ENCODE results near the gene RANGAP1.

RANGAP1 gene

DNA sequence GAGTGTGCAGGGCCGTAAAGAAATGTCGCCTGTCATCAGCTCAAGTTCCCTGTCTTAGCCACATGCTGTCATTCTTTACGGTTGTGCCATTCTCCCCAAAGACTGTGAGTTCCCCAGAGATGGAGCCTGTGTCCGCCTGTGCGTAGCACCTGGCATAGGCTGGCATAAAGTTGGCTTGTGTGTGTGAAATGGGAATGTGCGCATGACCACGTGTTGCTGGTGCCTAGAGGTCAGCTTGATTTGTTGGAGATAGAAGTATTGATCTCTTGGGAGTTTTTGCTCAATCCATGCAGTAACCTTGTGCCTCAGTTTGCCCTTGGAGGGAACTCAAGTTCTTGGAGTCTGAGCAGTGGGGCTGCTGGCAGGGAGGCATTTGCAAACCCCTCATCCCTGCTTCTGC, 54.6 kb downstream of the RANGAP1 start:
- no peak for DNase-seq

DNA sequence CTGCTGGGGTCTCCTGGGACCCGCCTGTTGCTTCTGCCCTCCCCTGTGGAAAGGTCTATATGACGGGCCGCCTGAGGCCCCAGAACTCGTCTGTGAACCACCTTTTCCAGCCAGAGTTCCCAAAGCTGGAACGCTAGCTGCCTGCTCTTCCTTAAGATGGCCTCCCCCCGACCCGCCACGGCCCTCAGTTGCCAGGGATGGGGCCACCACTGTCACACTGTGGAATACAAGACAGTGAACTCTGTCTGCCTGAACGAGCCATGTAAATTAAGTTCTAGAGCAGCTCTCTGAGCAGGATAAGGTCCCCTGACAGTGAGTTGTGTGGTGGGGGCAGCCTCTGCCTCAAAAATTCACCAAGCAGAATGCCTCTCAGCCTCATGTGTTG, 55.6 kb downstream of the RANGAP1 start:
- DNase-seq = no peak

DNA sequence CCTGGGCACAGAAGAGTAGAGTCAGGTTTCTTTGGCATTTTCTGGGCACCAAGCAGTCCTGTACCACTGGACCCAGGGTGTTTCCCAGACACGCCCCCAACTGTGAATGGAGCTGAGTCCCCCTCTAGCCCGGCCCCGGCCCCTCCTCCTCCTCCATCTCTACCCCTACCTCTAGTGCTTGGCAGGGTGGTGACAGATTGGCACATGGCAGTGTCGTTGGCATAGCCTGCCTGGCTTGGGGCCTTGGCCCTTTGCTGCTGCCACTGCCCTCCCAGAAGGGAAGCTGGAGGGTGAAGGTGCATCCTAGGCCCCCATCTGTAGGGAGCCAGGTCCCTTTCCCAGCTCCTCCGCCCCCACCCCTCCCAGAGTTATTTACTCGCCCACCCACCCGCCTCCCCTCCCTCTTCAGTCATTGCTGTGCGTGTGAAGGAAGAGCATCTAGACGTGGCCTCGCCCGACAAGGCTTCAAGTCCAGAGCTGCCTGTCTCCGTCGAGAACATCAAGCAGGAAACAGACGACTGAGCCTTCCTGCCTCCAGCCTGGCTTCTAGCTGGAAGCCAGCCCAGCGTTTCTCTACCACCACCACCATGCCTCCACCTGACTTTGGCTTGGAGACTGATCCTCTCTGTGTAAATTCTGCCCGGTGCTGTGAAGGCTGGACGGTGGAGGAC, 56.1 kb downstream of the RANGAP1 start:
- DNase-seq = no peak

DNA sequence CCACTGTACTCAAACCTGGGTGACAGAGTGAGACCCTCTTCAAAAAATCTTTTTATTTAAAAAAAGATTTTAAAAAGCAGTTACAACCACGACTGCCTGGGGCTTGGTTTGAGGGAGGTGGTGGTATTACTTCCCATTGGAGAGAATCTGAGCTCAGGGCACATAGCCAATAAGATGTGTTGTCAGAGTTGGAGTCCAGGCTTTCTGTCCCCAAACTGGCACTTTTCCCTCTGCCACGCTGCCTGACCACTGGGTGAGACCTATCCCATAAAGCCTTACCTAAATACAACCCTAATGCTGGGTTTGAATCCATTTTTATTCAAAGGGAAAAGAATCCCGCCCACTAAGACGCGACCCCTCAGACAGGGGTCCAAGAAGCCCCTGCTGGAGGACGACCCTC, 56.8 kb downstream of the RANGAP1 start:
- no peak for DNase-seq

DNA sequence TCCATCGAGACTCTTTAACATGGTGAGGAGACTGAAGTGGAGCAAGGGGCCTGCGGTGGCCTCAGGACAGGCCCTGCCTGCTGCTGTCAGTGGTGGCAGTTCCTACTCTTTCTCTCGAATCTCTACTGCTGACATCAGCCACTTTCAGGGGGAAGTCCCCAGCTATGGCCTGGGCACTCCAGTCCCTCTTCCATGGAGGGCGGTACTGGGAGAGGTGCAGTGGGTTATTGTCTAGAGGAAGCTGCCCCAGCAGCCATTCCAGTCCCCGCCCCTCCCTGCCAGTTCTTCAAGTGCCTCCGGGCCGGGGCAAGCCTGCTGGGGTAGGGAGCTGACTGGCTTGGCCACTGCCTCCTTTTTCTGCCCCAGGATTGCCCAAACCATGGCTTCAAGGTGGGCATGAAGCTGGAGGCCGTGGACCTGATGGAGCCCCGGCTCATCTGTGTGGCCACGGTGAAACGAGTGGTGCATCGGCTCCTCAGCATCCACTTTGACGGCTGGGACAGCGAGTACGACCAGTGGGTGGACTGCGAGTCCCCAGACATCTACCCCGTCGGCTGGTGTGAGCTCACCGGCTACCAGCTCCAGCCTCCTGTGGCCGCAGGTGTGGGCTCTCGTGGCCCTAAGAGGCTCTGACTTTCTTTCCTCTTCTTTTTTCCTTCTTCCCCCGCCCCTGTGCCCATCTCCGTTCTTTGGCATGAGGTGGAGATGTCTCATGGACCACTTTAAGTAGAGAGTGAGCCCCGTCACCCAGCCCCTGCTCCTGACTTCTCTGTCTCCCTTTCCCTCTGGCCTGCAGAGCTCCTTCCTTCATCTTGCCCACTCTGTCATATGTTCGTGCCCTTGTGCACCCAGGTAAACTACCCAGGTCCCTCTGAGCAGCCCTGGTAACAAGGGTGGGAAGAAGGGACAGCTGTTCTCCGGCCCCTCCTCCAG, 59.0 kb downstream of the RANGAP1 start:
- no peak for DNase-seq

DNA sequence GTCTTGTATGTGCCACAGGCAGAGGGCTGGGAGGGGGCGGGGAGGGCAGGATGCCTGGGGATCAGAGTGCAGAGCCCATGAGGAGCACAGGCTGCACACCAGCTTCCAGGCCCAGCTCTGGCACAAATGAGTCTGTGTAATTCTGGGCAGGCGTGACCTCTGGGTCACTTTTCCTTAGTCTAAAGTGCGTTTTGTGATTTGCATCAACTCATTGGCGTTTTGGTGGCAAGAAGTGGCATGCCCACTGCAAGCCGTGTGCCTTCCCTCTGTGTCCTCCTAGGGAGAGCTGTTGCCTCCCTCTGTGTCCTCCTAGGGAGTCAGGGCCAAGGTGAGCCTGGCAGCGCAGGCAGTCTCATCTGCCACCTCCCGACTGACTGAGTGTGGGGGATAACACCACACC, 62.5 kb downstream of the RANGAP1 start:
- DNase-seq = no peak

DNA sequence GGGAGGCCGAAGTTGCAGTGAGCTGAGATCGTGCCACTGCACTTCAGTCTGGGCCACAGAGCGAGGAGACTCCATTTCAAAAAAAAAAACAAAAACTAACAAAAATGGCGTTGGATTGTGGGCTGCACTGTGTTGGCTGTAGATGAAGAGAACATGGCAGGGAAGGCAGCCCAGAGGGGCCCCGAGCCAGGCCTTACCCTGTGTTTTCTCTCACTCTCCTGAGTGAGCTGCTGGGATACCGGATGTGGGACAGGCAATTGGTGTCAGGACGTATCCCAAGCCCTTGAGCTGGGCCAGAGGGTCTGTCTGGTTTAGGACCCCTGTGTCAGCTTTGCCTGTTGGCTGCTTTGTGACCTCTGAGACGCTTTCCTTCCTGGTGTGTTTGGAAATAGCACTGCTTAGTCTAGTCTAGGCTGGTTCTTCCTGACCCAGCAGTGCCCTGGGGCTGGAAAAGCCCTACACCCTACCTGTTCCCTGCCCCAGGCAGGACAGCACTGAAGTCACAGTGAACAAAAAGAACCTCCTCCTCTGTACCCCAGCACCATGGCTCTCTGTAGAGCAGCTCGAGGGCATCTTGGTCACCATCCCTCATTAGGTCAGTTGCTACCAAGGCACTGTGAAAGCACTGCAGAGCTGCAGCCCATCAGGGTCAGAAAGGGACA, 63.0 kb downstream of the RANGAP1 start:
- no peak for DNase-seq

DNA sequence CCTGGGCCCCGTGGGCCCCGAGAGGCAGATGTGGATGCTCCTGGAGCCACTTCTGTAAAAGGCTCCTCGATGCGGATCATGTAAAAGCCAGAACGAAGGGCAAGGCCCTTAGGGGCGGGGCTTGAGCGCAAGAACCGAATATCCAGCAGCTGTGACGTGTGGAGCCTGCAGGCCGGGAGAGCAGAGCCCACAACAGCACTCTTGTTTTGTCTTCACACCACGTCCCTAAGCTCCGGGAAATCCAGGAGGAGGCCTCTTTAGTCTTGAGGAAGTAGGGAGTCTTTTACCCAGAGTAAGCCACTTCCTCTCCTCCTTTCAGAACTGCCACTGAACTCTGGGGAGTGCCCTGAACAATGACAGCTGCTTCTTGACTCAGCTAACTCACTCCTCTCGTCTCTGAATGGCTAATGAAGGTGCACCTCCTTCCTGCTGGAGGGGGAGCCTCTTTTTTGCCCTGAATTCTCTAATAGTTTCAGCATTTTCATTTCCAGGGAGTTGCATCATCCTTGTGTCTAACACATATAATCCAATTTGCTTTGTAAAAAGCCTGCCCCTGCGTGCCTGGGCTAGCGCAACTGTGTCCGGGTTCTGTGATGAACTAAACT, 68.3 kb downstream of the RANGAP1 start:
- DNase-seq = no peak

DNA sequence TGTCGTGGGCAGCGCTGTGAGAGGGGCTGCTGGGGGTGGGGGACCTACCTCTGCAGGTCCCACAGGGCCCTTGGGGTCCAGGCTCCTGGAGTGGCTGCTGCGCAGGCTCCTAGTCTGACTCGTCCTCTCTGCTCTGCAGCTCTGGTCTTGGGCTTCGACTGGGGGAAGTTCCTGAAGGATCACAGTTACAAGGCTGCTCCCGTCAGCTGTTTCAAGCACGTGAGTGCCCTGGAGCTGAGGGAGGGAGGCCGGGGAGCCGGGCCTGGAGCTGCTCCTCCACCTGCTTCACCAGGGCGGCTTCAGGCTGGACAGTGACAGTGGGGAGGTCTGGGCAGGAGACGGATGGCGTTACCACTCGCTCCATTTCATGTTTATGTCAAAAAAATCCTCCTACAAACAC, 69.0 kb downstream of the RANGAP1 start:
- DNase-seq = no peak

DNA sequence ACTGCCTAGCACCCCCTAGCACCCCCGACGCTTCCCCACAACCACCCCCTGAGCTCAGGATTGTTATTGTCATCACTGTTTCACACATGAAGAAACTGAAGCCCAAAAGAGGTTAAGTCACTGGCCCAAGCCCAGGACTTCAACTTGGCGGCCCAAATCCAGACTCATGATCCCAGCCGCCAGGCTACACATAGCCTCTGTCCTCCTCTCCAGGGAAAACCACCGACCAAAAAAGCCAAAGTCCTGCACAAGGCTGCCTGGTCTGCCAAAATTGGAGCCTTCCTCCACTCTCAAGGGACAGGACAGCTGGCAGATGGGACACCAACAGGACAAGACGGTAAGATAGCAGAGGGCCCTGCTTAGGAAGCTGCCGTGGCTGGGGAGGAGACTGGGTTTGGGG, 70.1 kb downstream of the RANGAP1 start:
- DNase-seq = no peak

DNA sequence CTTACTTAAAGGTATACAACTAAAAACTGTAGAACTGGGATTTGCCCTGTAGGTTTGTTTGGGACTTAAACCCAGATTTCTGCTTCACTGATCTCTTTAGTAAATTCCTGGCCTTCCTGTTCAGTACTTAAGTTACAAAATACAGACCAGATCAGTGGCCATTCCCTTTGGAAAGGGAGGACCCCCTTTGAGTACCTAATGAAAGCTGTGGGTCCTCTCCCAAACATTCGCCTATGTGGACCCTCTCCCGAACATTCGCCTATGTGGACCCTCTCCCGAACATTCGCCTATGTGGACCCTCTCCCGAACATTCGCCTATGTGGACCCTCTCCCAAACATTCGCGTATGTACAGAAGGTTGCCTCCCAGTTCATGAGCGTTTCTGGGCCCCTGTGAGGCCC, 70.6 kb downstream of the RANGAP1 start:
- no peak for DNase-seq

DNA sequence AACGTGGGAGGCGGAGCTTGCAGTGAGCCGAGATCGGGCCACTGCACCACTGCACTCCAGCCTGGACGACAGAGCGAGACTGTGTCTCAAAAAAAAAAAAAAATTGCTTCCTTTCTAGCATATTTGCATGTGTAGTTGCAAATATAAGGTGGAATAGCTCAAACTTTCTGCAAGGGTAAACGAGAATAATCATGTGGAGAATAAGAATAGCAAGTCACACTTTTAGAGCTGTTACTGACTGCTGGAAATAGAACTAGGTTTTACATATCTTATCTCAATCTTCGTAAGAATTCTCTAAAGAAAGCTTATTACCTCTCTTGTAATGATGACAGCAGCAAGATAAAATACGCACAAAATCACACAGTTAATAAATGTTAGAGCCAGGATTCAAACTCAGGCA, 79.3 kb downstream of the RANGAP1 start:
- DNase-seq = no peak

DNA sequence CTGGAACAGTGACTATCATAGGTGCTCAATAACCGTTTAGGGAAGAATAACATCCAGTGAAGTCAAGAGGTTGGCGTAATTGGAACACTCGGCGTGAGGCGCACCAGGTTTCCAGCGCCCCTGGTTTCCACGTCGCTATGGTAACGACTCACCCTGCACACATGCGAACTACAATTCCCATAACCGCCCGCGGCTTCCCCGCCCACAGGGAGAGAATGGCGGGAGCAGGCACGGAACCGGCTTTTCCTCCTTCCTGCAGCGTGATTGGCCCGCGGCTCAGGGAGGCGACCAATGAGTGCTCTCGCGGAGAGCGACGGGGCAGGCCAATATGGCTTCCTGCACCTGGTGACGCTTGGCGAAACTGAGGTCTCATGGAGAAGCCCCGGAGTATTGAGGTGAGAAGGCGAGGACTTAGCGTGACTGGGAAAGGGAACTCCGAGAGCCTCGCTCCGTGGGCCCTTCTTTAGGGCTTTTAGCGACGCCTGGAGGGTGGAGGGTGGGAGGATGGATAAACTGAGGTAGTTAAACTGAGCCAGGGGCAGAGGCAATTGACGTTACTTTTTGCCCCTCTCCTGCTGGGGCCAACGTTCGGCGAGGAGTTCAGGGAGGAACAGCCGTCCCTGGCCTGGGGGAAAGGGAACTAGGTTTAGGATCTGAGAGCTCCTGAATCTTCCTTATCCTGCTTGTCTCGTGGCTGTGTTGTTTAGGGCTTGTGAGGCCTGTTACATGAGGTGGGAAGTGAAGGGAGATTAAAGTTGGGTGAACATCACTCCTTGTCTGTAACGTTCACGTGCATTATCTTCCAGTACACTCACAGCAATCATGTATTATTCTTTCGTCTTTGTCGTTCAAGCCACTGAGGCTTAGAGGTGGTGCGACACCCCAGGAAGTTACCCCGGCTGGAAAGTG, 80.7 kb downstream of the RANGAP1 start, which contains the start of gene L3MBTL2:
Gene L3MBTL2, plus strand, starts transcription at position 321 of the 909 bp plus-strand sequence. Its CDS starts 51 bp downstream, at position 372.
- peak; percentile 97 for DNase-seq

DNA sequence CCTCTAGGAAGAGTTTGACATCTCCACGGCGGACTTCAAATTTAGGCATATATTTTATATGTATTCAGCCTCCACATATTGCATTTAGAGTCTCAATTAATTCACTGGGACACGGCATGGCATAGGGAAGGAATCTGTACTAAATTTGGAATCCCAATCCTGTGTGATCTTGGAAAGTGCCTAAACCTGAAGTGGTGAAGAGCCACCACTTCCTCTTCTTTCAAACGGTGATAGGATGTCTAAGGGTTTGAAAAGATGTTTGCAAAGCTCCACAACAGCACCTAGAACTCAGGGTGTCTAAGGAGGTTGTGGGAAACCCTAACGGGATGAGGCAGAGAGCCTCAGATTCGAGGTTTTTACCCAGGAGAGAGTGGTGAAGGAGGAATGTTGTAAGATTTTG, 81.9 kb downstream of the RANGAP1 start:
- DNase-seq = no peak

DNA sequence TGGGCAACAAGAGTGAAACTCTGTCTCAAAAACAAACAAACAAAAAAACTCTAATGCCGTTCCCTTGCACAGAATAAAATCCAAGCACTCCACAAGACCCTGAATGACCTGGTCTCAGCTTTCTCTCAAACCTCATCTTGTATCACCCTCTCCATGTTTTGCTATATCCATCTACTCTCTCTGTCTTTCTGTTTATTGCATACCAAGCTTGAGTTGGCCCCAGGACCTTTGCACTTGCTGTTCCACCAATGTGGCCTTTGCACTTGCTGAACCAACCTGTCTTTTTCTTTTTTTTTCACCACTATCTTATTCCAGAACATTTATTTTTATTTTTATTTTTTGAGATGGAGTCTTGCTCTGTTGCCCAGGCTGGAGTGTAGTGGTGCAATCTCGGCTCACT, 82.9 kb downstream of the RANGAP1 start:
- no peak for DNase-seq

DNA sequence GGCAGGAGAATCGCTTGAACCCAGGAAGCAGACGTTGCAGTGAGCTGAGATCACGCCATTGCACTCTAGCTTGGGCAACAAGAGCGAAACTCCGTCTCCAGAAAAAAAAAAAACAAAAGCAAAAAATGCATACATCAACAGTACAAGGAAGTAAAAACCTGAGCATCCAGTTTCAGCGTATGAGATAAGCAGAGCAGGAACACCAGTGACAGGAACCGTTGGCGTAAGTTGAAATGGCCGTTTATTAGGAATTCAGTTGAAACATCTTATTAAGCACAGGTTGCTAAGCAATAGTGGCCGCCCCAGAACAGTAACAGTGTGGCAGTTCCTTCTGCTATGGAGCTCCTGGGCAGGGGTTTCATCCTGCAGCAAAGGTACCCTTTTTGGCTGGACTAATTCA, 84.8 kb downstream of the RANGAP1 start:
- DNase-seq = no peak

DNA sequence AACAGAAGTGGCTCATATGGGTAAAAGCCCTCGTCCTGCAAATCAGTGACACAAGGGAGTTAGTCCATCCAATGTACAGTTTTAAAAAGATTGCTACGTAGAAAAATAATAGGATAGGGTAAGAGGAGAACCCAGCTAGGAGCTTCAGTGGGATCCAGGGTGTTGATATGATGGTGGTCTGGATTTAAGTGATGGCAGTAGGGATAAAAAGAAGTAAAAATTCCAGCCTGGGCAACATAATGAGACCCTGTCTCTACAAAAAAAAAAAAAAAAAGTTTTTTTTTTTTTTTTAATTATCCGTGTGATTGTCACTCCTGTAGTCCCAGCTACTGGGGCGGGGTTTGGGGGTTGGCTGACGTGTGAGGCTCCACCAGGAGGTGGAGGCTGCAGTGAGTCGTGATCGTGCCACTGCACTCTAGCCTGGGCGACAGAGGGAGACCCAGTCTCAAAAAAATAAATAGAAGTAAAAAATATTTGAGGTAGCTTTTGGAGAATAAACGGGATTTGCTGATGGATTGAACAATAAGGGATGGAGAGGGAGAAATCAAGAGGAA, 87.9 kb downstream of the RANGAP1 start:
- DNase-seq = peak; percentile 44

DNA sequence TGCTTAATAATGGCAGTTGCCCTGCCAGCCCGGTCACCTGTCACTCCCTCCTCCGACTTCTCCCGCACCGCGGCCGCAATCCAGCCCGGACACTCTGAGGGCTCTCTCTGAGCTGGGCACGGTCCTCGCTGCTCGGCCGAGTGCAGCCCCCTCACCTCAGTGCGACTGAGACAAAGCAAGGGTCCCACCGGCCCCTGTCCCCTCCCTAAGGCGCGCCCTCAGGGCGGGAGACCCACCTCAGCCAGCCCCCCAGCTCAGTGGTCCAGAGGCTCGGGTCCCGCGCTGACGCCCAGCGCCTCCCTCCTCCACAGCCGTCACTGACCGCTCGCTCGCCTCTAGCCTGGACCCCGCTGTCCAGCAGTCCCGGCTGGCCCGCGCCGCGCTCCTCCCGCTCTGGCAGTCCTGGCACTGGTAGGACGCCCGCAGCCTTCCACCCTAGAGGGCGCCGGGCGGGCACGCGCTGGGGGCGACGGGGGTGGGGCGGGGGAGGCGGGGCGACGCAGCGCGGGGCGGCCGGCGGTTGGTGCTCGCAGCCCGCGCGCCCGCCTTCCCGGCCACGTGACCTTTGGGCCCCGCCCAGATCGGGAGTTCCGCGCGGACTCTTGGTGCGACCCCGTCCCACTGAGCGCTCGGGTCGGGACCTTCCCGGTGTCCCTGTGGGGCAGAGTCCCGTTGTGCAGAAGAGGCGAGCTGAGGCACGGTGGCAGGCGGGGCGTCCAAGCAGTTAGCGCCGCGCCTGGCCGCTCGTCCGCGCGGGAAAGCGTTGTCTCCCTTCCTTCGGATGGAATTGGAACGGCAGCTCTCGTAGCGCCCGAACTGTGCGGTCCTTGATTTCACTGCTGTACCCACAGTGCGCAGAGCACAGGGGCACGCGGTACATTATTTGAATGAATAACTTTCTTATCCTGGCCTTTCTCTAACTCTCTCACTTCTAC, 88.7 kb downstream of the RANGAP1 start:
- peak; percentile 74 for DNase-seq

Data from NCI-H345 (cell line).